Stimulated activated naive B cell treated with anti-CD40 and anti-IgM and Interleukin-4, amounts not matched to agents 10 μg/mL and 1 μg/mL and 100 μg/mL, for 72 hours (primary cell): ENCODE results near the gene RNF213.
A peak's percentile ranks its signal among the peaks of the same experiment; 100 is the strongest.
"Not testable (repeated sequence)": the region's sequence is repeated elsewhere in the genome, so short reads cannot be mapped to it uniquely, and the experiment has no call there.

Experiments used
- ATAC-seq, 2 donors: fragments of 150-1000 bp; cut with Tn5 transposase; replicated peaks; 2 replicates each; pipeline ENCODE4 v1.10.0; 2021; ENCODE audit warnings: moderate library complexity in 1 of 2
- DNase-seq: peaks from one replicate; pipeline ENCODE4 v3.0.0; 2021
- H3K27ac Mint-ChIP-seq: one replicate; pipeline ENCODE4 v1.8.0; 2022; ENCODE audit warnings: mild to moderate bottlenecking, mixed read lengths
- H3K27me3 Mint-ChIP-seq, 2 donors: one replicate each; pipeline ENCODE4 v1.8.0; 2022; ENCODE audit warnings: mixed read lengths in 2 of 2
- H3K36me3 Mint-ChIP-seq, 2 donors: one replicate each; pipeline ENCODE4 v1.8.0; 2022; ENCODE audit warnings: mixed read lengths in 2 of 2, mild to moderate bottlenecking in 1 of 2
- H3K4me1 Mint-ChIP-seq, 2 donors: one replicate each; pipeline ENCODE4 v1.8.0; 2022; ENCODE audit warnings: mixed read lengths in 2 of 2, mild to moderate bottlenecking in 1 of 2
- H3K4me3 Mint-ChIP-seq, 2 donors: one replicate each; pipeline ENCODE4 v1.8.0; 2022; ENCODE audit warnings: mild to moderate bottlenecking in 2 of 2, mixed read lengths in 2 of 2, moderate library complexity in 1 of 2
- H3K9me3 Mint-ChIP-seq, 2 donors: one replicate each; pipeline ENCODE4 v1.8.0; 2022; ENCODE audit warnings: mixed read lengths in 2 of 2, mild to moderate bottlenecking in 1 of 2

Gene RNF213

GRCh38 chr17:80292521-80292971, 31.9 kb downstream of the RNF213 start:
- Mint-ChIP-seq H3K4me1 (peaks cover 3 to 12% of the 10 kb centered on the region in 2 donors), H3K36me3 (peaks cover 48 to 51% of the 10 kb centered on the region in 2 donors), H3K27me3 (no peaks in the 10 kb centered on the region), H3K4me3 (no peak overlapping the region), H3K9me3 (no peaks in the 10 kb centered on the region), H3K27ac (peak overlapping the region; percentile 71)
- ATAC-seq (no peak), DNase-seq (no peak)

DNA sequence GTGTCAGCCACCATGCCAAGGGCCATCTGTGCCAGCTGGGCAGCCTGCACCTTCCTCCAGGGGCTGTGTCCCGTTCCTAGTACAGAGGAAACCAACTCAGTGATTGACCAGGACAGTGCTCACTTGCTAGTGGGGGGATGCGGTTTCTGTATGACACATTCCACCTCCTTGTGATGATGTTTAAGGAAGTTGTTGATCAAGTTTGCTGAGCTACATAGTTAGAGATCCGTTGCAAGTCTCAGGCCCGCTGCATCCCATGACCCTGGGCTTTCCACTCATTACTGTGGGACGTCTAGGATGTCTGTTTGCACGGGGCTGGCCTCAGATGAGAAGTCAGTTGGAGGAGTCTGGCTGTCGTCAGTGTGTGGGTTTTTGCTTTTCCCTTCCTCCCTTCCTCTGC, 33.6 kb downstream of the RNF213 start:
- no peak for ATAC-seq
- H3K27ac Mint-ChIP-seq = no peak overlapping the region
- no peaks in the 10 kb centered on the region for H3K9me3 Mint-ChIP-seq

DNA sequence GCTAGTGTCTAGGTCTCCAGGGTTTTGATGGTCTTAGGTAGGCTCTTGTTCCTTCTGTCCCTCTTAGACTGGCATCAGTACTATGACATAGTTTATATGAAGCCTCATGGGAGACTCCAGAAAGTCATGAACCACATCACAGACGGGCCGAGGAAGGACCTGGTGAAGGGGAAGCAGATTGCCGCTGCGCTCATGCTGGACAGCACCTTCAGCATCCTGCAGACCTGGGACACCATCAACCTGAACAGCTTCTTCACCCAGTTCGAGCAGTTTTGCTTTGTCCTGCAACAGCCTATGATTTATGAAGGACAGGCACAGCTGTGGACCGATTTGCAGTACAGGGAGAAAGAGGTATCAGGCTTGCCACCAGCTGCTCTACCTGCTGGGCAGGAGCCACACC, 34.0 kb downstream of the RNF213 start:
- Mint-ChIP-seq H3K27ac (no peak overlapping the region), H3K9me3 (peaks cover 0 to 2% of the 10 kb centered on the region in 2 donors), H3K36me3 (peaks cover 48 to 52% of the 10 kb centered on the region in 2 donors), H3K27me3 (no peaks in the 10 kb centered on the region), H3K4me1 (peaks cover under 1 to 1% of the 10 kb centered on the region in 2 donors), H3K4me3 (no peak overlapping the region)
- ATAC-seq = no peak
- no peak for DNase-seq

More for the DNA sequence above, 33.6 kb downstream of the RNF213 start:
- H3K4me1 Mint-ChIP-seq = peaks cover 3 to 6% of the 10 kb centered on the region in 2 donors
- no peak for DNase-seq
- H3K27me3 Mint-ChIP-seq = no peaks in the 10 kb centered on the region
- H3K36me3 Mint-ChIP-seq = peaks cover 47 to 53% of the 10 kb centered on the region in 2 donors
- no peak overlapping the region for H3K4me3 Mint-ChIP-seq

GRCh38 chr17:80295146-80295545, 34.5 kb downstream of the RNF213 start:
- DNase-seq = no peak
- no peak for ATAC-seq
- H3K36me3 Mint-ChIP-seq = peaks cover 49 to 52% of the 10 kb centered on the region in 2 donors
- H3K4me3 Mint-ChIP-seq = no peak overlapping the region
- H3K27me3 Mint-ChIP-seq = no peaks in the 10 kb centered on the region
- H3K9me3 Mint-ChIP-seq = peaks cover 0 to 3% of the 10 kb centered on the region in 2 donors
- H3K27ac Mint-ChIP-seq = no peak overlapping the region
- H3K4me1 Mint-ChIP-seq = no peaks in the 10 kb centered on the region

DNA sequence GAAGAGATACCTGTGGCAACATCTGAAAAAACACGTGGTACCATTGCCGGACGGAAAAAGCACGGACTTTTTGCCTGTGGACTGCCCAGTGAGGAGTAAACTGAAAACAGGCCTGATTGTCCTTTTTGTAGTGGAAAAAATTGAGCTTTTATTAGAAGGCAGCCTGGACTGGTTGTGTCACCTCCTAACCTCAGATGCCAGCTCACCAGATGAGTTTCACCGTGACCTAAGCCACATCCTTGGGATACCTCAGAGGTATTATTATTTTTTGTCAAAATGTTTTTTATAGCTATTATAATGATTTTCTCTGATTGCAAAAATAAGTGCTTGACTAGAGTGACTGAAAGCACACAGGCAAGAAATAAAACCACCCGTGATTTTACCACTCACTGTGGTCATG, 34.9 kb downstream of the RNF213 start:
- no peak for DNase-seq
- H3K36me3 Mint-ChIP-seq = peaks cover 49 to 52% of the 10 kb centered on the region in 2 donors
- no peak overlapping the region for H3K4me3 Mint-ChIP-seq
- no peak overlapping the region for H3K27ac Mint-ChIP-seq
- no peaks in the 10 kb centered on the region for H3K4me1 Mint-ChIP-seq
- no peak for ATAC-seq
- no peaks in the 10 kb centered on the region for H3K27me3 Mint-ChIP-seq
- peaks cover 0 to 3% of the 10 kb centered on the region in 2 donors for H3K9me3 Mint-ChIP-seq

DNA sequence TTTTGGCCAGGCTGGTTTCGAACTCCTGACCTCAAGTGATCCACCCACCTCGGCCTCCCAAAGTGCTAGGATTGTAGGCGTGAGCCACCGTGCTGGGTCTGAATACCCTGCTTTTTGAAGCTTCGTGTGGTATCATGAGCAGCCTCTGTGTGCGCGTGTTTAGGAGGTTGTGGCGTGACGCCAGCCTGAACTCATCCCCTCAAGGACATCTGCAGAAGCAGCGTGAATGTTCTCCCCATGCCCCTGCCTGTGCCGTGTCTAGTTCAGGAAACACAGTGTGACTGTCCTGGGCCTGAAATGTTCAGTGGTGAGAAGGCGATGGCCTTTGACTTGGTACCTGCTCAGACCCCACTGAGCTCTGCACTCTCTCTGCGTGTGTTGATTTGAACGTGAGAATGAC, 35.6 kb downstream of the RNF213 start:
- ATAC-seq (no peak), DNase-seq (no peak)
- no peaks in the 10 kb centered on the region for H3K4me1 Mint-ChIP-seq
- H3K36me3 Mint-ChIP-seq = peaks cover 54 to 56% of the 10 kb centered on the region in 2 donors
- H3K9me3 Mint-ChIP-seq = peaks cover 0 to 7% of the 10 kb centered on the region in 2 donors
- no peak overlapping the region for H3K4me3 Mint-ChIP-seq
- no peak overlapping the region for H3K27ac Mint-ChIP-seq
- H3K27me3 Mint-ChIP-seq = no peaks in the 10 kb centered on the region

DNA sequence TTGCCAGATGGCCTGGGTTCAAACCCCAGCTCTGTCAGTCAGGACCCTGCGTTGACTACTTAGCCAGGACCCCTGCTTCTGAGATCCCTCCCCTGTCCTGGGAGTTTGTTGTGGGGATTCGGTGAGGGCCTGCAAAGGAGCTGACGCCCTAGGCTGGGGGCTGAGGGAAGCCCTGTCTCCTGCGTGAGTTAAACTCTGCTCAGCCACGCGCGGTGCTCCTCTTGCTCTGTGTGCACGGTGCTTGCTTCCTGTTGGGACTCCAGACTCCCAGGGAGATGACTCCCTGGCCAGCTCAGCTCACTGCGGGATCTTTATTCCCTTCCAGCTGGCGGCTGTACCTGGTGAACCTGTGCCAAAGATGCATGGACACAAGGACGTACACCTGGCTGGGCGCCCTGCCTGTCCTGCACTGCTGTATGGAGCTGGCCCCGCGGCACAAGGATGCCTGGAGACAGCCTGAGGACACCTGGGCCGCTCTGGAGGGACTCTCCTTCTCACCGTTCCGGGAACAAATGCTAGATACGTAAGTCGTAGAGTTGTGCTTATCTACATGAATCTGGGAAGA, 37.4 kb downstream of the RNF213 start:
- DNase-seq (no peak), ATAC-seq (no peak)
- Mint-ChIP-seq H3K27ac (peak overlapping the region; percentile 31), H3K27me3 (no peaks in the 10 kb centered on the region), H3K36me3 (peaks cover 63 to 68% of the 10 kb centered on the region in 2 donors), H3K9me3 (peaks cover 4 to 12% of the 10 kb centered on the region in 2 donors), H3K4me1 (peaks cover 0 to 4% of the 10 kb centered on the region in 2 donors), H3K4me3 (no peak overlapping the region)

DNA sequence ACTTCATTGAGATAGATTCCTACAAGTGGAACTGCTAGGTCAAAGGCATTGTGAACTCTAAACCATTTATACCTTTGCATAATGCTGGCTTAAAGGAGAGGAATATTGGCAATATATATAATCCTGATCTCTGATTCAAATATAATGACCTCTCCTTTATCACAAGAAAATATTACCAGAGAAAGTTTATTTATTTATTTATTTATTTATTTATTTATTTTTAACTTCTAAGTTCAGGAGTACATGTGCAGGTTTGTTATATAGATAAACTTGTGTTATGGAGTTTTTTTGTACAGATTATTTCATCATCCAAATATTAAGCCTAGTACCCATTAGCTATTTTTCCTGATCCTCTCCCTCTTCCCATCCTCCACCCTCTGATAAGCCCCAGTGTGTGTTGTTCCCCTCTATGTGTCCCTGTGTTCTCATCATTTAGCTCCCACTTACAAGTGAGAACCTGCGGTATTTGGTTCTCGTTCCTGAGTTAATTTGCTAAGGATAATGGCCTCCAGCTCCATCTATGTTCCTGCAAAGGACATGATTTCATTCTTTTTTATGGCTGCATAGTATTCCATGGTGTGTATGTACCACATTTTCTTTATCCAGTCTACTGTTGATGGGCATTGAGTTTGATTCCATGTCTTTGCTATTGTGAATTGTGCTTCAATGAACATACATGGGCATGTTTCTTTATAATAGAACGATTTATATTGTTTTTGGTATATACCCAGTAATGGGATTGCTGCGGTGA, 38.9 kb downstream of the RNF213 start:
- Mint-ChIP-seq H3K36me3 (peaks cover 67 to 73% of the 10 kb centered on the region in 2 donors), H3K9me3 (peaks cover 4 to 15% of the 10 kb centered on the region in 2 donors)
- H3K4me1 Mint-ChIP-seq, ATAC-seq, H3K4me3 Mint-ChIP-seq, H3K27ac Mint-ChIP-seq, H3K27me3 Mint-ChIP-seq, DNase-seq: not testable (repeated sequence)

GRCh38 chr17:80300756-80301155, 40.1 kb downstream of the RNF213 start:
- H3K27me3 Mint-ChIP-seq, H3K4me1 Mint-ChIP-seq, ATAC-seq, DNase-seq, H3K4me3 Mint-ChIP-seq, H3K27ac Mint-ChIP-seq: not testable (repeated sequence)
- peaks cover 8 to 17% of the 10 kb centered on the region in 2 donors for H3K9me3 Mint-ChIP-seq
- peaks cover 72 to 75% of the 10 kb centered on the region in 2 donors for H3K36me3 Mint-ChIP-seq

DNA sequence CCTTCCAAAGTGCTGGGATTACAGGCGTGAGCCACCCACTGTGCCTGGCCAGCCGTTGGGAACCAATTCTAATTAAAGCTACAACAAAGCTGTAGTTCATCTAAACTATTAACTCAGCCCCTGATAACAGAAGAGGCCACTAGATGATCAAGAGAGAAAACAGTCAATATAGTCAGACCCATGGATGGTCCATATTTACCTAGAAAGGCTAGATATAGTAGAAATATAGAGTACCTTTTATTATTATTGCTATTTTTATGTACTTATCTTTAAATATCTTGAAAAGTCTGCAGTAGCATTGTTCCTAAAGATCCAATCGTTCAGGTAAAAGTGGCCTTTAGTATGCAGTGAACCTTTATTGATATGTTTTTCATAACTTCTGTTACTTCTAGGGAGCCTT, 43.2 kb downstream of the RNF213 start:
- Mint-ChIP-seq H3K36me3 (peaks cover 80 to 83% of the 10 kb centered on the region in 2 donors), H3K4me1 (peaks cover 0 to 4% of the 10 kb centered on the region in 2 donors), H3K4me3 (no peak overlapping the region), H3K27ac (no peak overlapping the region), H3K9me3 (peaks cover 8 to 17% of the 10 kb centered on the region in 2 donors), H3K27me3 (no peaks in the 10 kb centered on the region)
- DNase-seq = no peak
- no peak for ATAC-seq

- no peak overlapping the region for H3K4me3 Mint-ChIP-seq
- H3K27me3 Mint-ChIP-seq = no peaks in the 10 kb centered on the region
- H3K9me3 Mint-ChIP-seq = peaks cover 5% of the 10 kb centered on the region in 2 donors
- peaks cover 0 to 1% of the 10 kb centered on the region in 2 donors for H3K4me1 Mint-ChIP-seq
- DNase-seq (no peak), ATAC-seq (no peak)
- H3K27ac Mint-ChIP-seq = peak overlapping the region; percentile 9
- peaks cover 68 to 75% of the 10 kb centered on the region in 2 donors for H3K36me3 Mint-ChIP-seq
Observed at GRCh38 chr17:80307994-80308691, 47.5 kb downstream of the RNF213 start.

GRCh38 chr17:80308692-80309517, 48.3 kb downstream of the RNF213 start:
- no peak for ATAC-seq
- H3K27me3 Mint-ChIP-seq = no peaks in the 10 kb centered on the region
- H3K36me3 Mint-ChIP-seq = peaks cover 65 to 73% of the 10 kb centered on the region in 2 donors
- H3K27ac Mint-ChIP-seq = no peak overlapping the region
- DNase-seq = no peak
- no peak overlapping the region for H3K4me3 Mint-ChIP-seq
- H3K9me3 Mint-ChIP-seq = peaks cover 5 to 9% of the 10 kb centered on the region in 2 donors
- peaks cover 0 to 4% of the 10 kb centered on the region in 2 donors for H3K4me1 Mint-ChIP-seq

DNA sequence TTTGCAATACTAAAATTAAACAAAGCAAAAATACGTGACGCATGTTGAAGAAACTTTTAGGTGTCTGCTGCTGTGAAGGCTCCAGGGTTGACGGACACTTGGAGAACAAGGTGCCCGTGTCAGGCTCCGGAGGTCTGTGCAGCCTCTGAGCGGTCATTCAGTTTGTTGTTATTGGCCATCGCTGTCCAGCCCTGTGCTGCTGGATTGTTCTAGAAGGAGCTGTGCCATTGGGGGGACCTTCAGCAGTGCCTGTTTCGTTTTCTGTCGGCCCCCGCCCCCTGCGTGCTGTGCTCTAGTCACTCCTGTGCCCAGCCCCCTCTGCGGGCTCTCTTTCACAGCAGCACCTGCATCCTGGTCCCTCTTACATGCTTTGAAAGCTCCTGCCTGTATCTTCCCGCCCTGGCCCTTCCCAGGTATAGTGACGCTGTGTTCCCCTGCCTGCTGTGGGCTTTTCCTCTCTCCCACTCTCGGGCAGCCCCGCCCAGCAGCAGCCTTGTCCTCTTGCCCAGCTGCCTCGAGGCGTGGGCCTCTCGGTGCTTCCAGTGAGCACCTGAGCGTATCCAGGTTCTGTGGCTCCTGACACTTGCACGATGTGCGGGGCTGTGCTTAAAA, 50.7 kb downstream of the RNF213 start:
- no peak overlapping the region for H3K4me3 Mint-ChIP-seq
- H3K27me3 Mint-ChIP-seq = no peaks in the 10 kb centered on the region
- peaks cover 0 to 4% of the 10 kb centered on the region in 2 donors for H3K4me1 Mint-ChIP-seq
- DNase-seq (no peak), ATAC-seq (no peak)
- peaks cover 2 to 5% of the 10 kb centered on the region in 2 donors for H3K9me3 Mint-ChIP-seq
- H3K27ac Mint-ChIP-seq = no peak overlapping the region
- peaks cover 57 to 62% of the 10 kb centered on the region in 2 donors for H3K36me3 Mint-ChIP-seq
